KOPT-K1 (cell line): ENCODE measurements around the gene SMDT1.
A peak's percentile ranks its signal among the peaks of the same experiment; 100 is the strongest.

Experiments
- H3K27ac ChIP-seq: fragments of 200-600 bp; sonication (generic); 2 replicates; pipeline ENCODE4 v1.5.1; 2016; ENCODE audit warnings: antibody characterized with exemption, mild to moderate bottlenecking, low read depth, low read length; ENCODE audit not compliant: poor library complexity, severe bottlenecking
- H3K36me3 ChIP-seq: fragments of 200-600 bp; sonication (generic); 2 replicates; pipeline ENCODE4 v1.5.1; 2017; ENCODE audit warnings: antibody characterized with exemption, mild to moderate bottlenecking, low read length, moderate library complexity; ENCODE audit not compliant: insufficient read depth
- H3K9me3 ChIP-seq: fragments of 200-600 bp; sonication (generic); 2 replicates; pipeline ENCODE4 v1.5.1; 2017; ENCODE audit warnings: antibody characterized with exemption, low read length, mild to moderate bottlenecking; ENCODE audit not compliant: insufficient read depth, poor library complexity, severe bottlenecking

Gene SMDT1, protein sequence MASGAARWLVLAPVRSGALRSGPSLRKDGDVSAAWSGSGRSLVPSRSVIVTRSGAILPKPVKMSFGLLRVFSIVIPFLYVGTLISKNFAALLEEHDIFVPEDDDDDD

DNA sequence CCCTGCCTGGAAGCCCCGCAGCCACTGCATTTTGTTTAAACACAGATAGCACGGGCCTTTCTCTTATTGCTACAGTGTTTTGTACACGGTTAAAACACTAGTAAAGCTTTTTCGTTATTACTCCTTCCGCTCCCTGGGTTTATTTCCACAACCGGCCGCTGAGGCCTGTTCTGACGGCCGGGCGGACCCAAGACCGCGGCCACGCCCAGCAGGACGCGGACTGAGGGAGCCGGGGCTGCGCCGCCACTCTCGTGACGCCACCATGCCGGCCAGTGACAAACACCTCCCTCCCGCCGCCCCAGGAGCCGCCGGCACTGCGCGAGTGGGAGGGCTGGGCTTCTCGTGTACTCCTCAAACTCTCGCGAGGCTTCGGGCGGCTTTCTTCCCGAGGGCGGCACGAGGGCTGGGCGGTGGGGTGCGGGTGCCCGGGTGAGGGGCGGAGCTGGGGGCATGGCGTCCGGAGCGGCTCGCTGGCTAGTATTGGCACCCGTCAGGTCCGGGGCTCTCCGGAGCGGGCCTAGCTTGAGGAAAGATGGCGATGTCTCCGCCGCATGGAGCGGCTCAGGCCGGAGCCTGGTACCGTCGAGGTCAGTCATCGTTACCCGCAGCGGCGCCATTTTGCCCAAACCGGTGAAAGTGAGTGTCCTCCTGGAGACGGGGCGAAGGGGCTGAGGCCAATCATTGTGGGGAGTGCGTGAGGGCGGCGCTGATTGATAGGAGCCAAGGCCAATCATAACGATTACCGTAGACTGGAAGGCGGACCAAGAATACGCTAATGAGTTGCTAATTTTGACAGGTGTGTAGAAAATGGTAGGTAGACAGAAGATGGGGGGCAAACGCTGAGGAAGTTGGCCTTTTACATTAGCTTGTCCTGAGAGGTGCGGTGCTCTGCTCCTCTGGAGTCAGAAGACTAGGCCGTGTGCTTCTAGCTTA lies at the start of gene SMDT1:
Gene SMDT1 (plus strand): TSS at position 382 of the 933 bp plus-strand sequence. CDS start 69 bp downstream, at position 451.
- H3K27ac ChIP-seq = peak within 1 kb of the TSS; percentile 83
- no peaks in the 10 kb centered on the region for H3K9me3 ChIP-seq
- H3K36me3 ChIP-seq = peaks cover 31% of the 10 kb centered on the region

DNA sequence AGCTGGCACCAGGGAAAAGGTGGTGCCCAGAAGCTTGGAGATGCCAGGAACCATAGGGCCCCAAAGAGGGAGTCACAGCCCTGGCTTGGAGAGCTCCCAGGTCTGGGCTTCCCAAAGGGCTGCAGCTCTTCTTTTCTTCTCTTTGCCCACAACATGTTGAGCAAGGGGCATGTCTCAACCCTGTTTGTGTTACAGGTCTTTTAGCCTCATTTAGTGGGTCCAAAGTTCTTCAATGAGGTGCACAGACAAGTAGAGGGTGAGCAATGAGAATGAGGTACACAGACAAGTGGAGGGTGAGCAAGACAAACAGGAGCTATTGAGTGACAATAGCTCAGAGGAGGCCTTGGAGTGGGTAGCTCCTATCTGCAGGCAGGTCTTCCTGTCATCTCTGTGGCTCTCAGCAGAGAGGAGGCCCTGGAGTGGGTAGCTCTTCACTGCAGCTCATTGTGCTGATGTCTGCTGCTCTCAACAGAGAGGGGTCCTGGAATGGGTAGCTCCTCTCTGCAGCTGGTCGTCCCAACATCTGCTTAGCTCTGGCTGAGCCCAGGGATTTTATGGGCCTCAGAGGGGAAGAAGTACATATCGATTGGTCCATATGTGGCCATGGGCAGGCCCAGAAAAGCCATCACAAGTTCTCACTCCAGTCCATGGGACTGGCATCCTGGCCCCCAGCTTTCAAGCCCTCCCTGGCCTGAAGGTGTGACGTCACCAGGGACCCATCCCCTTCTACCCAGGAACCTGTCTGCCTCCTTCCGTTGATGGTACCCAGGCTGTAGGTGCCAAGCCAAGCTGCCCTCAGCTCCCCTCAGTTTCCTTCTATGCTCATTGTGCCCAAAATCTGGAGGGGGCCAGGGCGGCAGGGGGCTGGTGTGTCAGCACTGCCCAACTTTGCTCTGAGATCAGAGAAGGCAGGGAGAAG lies 46.0 kb upstream of the SMDT1 start:
- peaks cover 34% of the 10 kb centered on the region for H3K9me3 ChIP-seq
- no peaks in the 10 kb centered on the region for H3K36me3 ChIP-seq
- H3K27ac ChIP-seq = no peak overlapping the region

DNA sequence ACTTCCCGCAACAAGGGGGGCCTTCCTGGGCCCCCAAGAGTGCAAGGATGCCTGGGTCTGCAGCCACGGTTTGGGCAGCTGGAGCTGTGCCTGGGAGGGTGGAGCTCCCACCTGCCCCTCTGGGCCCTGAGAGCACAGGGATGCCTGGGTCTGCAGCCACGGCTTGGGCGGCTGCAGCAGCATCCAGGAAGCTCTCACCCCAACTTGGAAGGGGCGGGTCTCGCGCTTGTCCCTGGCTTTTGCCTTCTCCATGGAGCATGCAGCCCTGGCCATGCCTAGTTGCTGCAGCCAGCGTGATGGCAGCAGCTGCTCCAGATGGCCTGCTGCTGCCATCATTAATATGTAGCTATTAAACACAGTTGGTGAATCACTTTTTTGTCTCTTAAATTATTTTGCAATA lies 44.2 kb upstream of the SMDT1 start:
- Histone ChIP-seq H3K27ac (no peak overlapping the region), H3K36me3 (no peaks in the 10 kb centered on the region), H3K9me3 (peaks cover 34% of the 10 kb centered on the region)

DNA sequence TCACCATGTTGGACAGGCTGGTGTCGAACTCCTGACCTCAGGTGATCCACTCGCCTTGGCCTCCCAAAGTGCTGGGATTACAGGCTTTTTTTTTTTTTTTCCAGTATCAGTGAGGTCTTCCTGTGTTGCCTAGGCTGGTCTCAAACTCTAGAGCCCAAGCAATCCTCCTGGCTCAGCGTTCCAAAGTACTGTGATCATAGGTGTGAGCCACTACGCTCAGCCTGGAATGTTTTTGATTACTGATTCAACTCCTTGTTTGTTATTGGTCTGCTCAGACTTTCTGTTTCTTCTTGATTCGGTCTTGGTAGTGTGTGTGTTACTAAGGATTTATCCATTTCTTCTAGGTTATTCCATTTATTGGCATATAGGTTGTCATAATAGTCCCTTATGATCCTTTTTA lies 40.2 kb upstream of the SMDT1 start:
- H3K9me3 ChIP-seq = peaks cover 31% of the 10 kb centered on the region
- no peak overlapping the region for H3K27ac ChIP-seq
- no peaks in the 10 kb centered on the region for H3K36me3 ChIP-seq

DNA sequence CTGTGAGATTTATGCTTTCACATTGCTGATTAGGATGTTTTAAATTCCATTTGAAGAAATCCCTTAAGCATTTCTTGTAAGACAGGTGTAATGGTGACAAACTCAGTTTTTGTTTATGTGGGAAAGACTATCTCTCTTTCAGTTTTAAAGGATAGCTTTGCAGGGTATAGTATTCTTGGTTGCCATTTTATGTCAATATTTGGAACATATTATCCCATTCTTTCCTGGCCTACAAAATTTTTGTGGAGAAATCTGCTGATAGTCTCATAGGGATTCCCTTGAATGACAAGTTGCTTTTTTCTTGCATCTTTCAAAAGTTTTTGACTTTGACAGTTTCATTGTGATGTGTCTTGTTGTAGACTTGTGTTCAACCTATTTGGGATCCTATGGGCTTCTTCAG lies 37.7 kb upstream of the SMDT1 start:
- no peaks in the 10 kb centered on the region for H3K36me3 ChIP-seq
- peaks cover 20% of the 10 kb centered on the region for H3K9me3 ChIP-seq
- no peak overlapping the region for H3K27ac ChIP-seq

DNA sequence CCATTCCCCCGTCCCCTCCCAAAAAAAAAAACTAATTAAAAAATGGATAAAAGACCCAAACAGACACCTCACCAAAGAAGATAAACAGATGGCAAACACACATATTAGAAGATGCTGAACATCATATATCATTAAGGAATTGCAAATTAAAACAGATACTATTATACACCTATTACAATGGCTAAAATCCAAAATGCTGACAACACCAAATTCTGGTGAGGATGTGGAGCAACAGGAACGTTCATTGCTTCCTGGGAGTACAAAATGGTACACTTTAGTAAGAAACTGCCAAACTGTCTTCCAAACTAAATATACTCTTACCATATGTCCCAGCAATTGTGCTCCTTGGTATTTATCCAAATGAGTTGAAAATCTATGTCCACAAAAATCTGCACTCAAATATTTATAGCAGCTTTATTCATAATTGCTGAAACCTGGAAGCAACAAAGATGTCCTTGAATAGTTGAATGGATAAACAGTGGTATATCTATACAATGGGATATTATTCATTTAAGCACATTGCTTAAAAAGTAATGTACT lies 28.8 kb upstream of the SMDT1 start:
- Histone ChIP-seq H3K9me3 (no peaks in the 10 kb centered on the region), H3K27ac (no peak overlapping the region), H3K36me3 (no peaks in the 10 kb centered on the region)

DNA sequence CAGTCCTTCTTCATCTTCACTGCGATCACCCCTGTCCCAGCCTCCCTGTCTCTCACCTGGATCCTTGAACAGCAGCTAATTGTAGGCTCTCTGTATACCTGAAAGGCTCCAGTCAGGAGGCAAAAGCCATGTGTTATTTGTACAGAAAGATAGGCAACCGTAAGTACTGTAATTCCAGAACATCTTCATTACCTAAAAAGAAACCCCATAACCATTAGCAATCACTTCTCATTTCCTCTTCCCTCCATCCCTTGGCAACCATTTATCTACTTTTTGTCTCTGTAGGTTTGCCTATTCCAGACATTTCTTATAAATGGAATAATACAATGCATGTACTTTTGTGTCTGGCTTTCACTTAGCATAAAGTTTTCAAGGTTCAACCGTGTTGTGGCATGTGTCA lies 26.7 kb upstream of the SMDT1 start:
- Histone ChIP-seq H3K9me3 (peaks cover 14% of the 10 kb centered on the region), H3K27ac (no peak overlapping the region), H3K36me3 (no peaks in the 10 kb centered on the region)

DNA sequence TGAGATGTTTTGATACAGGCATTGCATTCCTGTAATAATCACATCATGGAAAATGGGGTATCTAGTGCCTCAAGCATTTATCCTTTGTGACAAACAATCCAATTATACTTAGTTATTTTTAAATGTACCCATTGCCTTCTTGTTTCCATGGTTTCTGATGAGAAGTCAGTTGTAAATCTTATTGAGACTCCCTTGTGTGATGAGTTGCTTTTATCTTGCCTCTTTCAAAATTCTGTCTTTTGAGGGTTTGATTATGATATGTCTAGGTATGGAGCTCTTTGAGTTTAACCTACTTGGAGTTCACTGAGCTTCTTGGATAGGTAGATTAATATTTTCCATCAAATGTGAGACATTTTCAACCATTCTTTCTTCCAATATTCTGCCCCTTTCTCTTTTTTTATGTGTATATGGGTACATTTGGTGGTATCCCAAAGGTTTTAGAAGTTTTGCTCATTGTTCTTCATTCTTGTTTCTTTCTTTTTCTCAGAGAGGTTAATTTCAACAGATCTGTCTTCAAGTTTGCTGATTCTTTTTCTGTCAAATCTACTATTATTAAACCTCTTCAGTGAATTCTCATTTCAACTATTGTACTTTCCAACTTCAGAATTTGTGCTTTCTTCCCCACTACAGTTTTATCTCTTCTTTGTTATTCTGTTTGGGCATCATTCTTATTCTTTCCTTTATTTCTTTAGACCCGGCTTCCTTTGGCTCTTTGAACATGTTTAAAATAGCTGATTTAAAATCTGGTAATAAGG lies 22.6 kb upstream of the SMDT1 start:
- peaks cover 23% of the 10 kb centered on the region for H3K9me3 ChIP-seq
- peaks cover 22% of the 10 kb centered on the region; the same call in 1 of the 2 replicates for H3K36me3 ChIP-seq
- H3K27ac ChIP-seq = no peak overlapping the region

DNA sequence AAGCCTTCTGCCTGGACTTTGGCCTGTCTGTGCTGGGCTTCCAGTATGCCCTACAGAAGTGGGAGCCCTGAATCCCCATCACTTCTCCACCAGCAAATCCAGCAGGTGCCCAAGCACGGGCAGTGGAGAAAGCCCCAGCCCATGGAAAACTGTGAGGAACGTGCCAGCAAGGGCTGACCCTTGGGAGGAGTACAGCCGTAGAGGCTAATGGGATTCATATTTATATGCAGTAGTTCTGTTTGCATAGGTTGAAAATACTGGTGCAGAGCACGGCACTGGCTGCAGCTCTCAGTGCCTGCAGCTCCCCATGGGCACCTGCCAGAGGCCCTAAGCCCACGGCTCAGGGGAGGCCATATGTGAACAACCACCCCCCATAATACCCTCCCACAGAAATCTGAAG lies 19.0 kb upstream of the SMDT1 start:
- Histone ChIP-seq H3K27ac (no peak overlapping the region), H3K9me3 (peaks cover 23% of the 10 kb centered on the region), H3K36me3 (peaks cover 27% of the 10 kb centered on the region; the same call in 1 of the 2 replicates)

DNA sequence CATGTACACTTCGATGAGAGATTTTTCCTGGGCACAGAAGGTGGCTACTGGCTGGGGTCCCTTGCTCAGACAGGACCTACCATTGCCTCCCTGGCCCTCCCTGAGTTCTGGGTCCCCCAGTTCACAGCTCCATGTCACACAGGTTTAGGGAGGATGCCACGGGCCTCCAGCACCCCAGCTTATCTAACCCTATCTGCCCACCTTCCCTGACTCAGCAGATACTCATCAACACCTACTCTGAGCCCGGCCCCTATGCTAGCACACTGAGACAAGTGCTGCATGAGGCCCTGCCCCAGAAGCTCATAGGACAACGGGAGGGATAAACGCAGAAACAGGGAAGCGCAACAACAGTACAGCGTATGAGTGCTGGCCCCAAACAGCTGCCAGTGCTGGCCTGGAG lies 18.5 kb upstream of the SMDT1 start:
- H3K27ac ChIP-seq = no peak overlapping the region
- peaks cover 23% of the 10 kb centered on the region for H3K9me3 ChIP-seq
- peaks cover 30% of the 10 kb centered on the region; the same call in 1 of the 2 replicates for H3K36me3 ChIP-seq

DNA sequence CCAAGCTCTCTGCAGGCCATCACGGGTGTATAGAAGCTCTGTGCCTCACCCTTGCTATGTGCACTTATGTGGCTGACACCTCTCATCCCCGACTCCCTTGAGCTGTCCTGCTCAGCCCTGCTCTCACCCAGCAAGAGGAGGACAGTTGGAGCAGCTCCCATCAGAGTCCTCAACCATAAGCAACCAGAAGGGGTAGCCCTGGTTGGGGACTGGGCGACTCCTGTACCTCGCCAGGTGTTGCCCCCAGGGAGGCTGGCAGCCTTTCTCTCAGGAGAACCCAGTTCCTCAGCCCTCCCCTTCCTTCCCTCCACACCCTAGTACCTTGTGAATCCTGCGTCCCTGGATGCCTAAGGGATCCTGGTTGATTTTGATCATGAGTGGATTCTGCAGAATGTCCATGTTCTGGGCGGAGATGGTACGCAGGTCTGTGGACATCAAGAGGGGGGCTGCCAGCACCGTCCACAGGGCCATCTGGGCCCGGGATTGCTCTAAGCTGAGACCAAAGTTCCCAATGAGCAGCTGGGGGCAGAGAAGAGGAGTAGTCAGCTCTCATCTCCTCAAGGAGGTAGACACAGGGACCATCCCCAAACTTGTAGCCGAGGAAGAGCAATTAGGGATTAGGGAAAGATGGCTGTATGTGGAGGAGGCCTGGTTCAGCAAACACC lies 16.9 kb upstream of the SMDT1 start:
- H3K9me3 ChIP-seq = peaks cover 10% of the 10 kb centered on the region
- peaks cover 38% of the 10 kb centered on the region; the same call in 1 of the 2 replicates for H3K36me3 ChIP-seq
- no peak overlapping the region for H3K27ac ChIP-seq

DNA sequence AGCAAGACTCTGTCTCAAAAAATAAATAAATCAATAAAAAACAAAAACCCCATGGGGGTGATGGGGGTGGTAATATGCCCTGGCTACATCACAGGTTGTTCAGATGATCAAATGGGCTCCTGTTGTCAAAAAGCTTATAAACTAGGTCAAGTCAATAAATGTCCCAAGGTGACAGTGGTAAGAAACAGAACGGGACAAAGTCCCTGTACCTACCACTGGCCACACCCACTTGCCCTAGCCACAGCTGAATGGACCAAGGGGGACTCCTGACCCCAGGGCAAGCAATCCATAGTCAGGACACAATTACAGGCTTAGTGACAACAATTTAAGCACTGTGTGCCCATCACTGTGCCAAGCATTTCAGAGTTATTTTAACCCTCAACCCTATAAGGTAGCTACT lies 14.9 kb upstream of the SMDT1 start:
- Histone ChIP-seq H3K27ac (no peak overlapping the region), H3K36me3 (peaks cover 35% of the 10 kb centered on the region; the same call in 1 of the 2 replicates), H3K9me3 (no peaks in the 10 kb centered on the region)

DNA sequence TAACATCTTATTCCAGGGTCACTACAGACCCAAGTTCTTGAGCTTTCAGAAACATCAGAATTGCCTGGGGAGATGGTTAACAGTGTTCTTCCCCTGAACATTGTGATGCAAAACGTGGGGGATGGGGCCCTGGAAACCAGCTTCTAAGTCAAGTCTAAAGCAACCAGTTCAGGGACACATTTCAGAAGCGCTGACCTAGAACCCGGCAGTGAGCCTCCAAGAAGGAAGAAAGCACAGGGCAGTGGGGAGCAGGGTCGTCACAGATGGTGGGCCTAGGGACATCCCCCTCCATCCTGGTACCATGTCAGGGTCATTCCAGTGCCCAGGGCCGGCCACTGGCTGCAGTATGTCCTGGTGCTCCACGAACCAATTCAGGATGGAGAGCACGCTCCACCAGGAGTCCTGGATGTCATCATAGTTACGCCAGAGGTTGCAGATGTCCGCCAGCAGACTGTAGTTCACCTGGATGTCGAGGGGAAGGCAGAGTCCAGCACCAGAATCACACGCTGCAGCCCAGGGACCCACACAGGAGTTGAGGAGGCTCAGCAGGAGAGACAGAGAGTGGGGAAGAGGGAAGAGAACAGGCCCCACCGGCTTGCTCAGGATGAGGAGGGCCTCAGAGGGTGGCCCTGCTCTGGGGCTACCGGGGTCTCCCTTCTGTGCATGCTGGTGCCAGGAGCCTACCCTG lies 13.9 kb upstream of the SMDT1 start:
- peaks cover 25% of the 10 kb centered on the region; the same call in 1 of the 2 replicates for H3K36me3 ChIP-seq
- H3K27ac ChIP-seq = no peak overlapping the region
- no peaks in the 10 kb centered on the region for H3K9me3 ChIP-seq
